GM19099 (cell line): Measurements from ENCODE around the gene JMJD6.

Source experiments
- POLR2A ChIP-seq: IDR thresholded peaks from 3 replicates; pipeline ENCODE4 v1.6.1; 2011; ENCODE audit warnings: low read depth; ENCODE audit not compliant: insufficient read length; ENCODE audit errors: extremely low read depth

The JMJD6 gene

DNA sequence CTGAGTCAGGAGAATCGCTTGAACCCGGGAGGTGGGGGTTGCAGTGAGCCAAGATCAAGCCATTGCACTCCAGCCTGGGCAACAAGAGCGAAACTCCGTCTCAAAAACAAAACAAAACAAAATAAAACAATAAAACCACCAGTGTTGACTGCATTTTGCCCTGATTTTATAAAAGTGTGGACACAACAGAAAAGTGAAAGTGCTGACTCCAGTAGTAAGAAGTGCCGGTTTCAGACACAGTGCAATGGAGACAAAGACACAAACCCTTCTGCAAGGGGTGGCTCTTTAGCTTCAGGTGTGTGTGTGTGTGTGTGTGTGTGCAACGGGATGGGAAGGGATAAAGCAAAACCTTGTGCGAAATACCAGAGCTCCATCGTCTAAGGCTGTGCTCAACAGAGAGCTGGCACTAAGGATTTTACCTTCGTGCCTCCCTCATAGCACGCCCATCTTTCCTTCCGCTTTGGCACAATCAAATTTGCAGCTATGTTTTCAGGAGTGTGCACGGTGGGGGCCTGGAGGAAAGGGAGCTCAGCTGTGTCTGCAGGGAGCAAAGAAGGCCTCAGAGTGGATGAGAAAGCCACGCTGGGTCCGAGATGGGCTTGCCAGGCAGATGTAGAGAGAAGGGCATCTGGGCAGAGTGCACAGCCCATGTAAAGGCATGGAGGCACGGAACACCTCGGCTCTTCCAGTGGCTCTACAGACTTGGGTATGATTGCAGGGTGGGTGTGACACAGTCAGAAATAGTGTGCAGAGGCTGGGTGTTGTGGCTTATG, 31.2 kb downstream of the JMJD6 start:
- TF ChIP-seq POLR2A: no peak

- no peak for TF ChIP-seq POLR2A
These were observed 34.8 kb downstream of the JMJD6 start for GRCh38 chr17:76691379-76692191.

- no peak for TF ChIP-seq POLR2A
These were observed 35.7 kb downstream of the JMJD6 start for GRCh38 chr17:76690596-76691280.

- TF ChIP-seq POLR2A: no peak
These were observed 36.5 kb downstream of the JMJD6 start for GRCh38 chr17:76689859-76690258.

DNA sequence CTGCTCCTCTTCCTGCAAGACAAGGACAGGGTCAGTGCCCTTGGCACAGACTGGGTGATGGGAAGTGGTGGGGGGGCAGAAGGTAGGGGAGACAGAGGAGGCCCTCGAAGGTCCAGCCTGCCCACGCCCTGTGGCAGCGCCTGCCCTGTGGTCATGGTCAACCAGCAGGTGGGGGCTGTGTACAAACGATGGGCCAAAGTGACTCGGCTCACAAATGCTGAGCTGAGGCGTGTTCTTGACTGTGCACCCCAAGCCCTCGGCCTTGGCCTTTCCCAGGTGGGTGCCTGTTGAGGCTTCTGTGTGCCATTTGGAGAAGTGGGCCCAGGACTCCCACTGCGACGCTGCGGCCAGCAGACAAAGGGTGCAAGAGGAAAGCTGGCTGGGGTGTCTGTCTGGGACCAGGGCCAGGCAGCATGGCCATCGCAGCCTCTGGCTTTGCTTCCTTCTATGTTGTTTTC, 38.2 kb downstream of the JMJD6 start:
- no peak for TF ChIP-seq POLR2A

DNA sequence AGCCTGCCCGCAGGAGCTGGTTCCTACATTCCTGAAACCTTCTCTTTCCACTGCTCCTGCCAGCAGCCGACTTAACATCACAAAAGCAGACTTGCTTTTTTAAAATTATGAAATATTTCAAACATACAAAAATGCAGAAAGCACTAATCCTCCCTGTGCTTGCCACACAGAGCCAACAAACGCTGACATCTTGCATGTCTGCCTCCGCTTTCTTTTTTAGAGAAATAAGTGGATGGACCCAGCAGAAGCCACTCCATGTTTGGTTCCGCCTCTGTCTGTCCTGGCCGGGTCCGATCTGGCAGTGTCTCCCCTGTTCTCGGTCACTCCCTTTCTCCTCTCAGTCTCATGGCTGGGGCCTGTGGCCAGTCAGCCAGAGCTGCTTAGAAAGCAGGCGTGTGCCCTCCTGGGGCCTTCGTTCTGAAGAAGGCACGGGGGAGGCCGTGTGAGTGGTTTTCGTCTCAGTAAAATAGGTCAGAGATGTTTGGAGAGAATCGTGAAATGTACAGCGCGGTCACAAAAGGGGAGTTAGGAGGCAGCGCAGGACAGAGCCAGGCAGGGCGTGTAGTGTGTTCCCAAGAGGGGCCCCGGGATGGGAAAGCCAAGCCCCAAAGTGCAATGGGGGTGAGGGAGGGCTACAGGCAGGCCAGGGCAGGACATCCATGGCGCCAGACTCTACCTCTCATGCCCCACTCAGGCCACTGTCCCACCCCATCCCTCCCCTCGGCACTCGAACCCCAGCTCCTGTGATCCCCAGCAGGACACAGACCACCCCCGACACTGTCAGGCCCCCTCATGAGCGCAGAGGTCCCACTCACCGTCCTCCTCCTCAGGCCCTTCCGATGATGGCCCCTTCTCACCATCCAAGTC, 38.9 kb downstream of the JMJD6 start:
- TF ChIP-seq POLR2A: no peak

- no peak for TF ChIP-seq POLR2A
These were observed 39.7 kb downstream of the JMJD6 start for GRCh38 chr17:76686538-76687297.

DNA sequence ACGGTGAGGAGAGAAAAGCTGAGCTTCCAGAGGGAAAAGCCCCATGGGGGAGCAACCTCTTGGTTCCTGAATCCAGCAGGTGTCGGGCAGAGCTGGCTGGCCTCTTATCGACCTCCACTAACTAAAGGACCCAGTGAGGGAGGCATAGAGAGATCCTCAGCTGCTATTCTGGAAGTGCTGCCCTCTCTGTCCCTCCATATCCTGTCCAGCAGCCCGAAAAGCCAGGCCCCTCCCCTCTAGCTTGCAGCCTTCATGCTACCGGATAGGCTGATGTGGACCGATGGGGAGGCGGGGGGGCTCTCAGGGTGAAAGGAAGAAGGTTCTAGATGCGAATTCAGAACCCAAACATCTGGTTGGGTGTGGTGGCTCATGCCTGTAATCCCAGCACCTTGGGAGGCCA, 40.6 kb downstream of the JMJD6 start:
- no peak for TF ChIP-seq POLR2A

GRCh38 chr17:76685366-76685765, 41.0 kb downstream of the JMJD6 start:
- TF ChIP-seq POLR2A: no peak

GRCh38 chr17:76684756-76685155, 41.6 kb downstream of the JMJD6 start:
- TF ChIP-seq POLR2A: no peak

GRCh38 chr17:76683921-76684745, 42.3 kb downstream of the JMJD6 start:
- TF ChIP-seq POLR2A: no peak

- no peak for TF ChIP-seq POLR2A
These were observed 43.2 kb downstream of the JMJD6 start for GRCh38 chr17:76683011-76683755.
